HG03520 (cell line): ENCODE results near the gene IRX3.
"Not testable (repeated sequence)": the region's sequence is repeated elsewhere in the genome, so short reads cannot be mapped to it uniquely, and the experiment has no call there.

Experiments
- ATAC-seq: cut with Tn5 transposase; IDR thresholded peaks from one replicate; pipeline ENCODE4 v1.9.1; 2021; ENCODE audit warnings: mild to moderate bottlenecking, moderate library complexity; ENCODE audit not compliant: unreplicated experiment

IRX3 gene

GRCh38 chr16:54277845-54278703 lies 8.5 kb downstream of the IRX3 start:
- ATAC-seq: no peak

GRCh38 chr16:54275956-54276355 lies 10.6 kb downstream of the IRX3 start:
- ATAC-seq: no peak

- ATAC-seq: no peak
Observed at GRCh38 chr16:54273566-54273965, 13.0 kb downstream of the IRX3 start.

GRCh38 chr16:54270711-54271110 lies 15.9 kb downstream of the IRX3 start:
- no peak for ATAC-seq

- no peak for ATAC-seq
Observed at GRCh38 chr16:54269461-54269860, 17.1 kb downstream of the IRX3 start.

GRCh38 chr16:54268766-54269165 lies 17.8 kb downstream of the IRX3 start:
- no peak for ATAC-seq

GRCh38 chr16:54268340-54268739 lies 18.2 kb downstream of the IRX3 start:
- ATAC-seq: no peak

GRCh38 chr16:54266363-54266955 lies 20.1 kb downstream of the IRX3 start:
- ATAC-seq: no peak

- ATAC-seq: no peak
Observed at GRCh38 chr16:54265575-54266107, 20.9 kb downstream of the IRX3 start.

- ATAC-seq: no peak
Observed at GRCh38 chr16:54253118-54253517, 33.5 kb downstream of the IRX3 start.

GRCh38 chr16:54248863-54249710 lies 37.5 kb downstream of the IRX3 start:
- ATAC-seq: no peak

GRCh38 chr16:54247705-54248104 lies 38.9 kb downstream of the IRX3 start:
- not testable (repeated sequence) for ATAC-seq

GRCh38 chr16:54246454-54246821 lies 40.1 kb downstream of the IRX3 start:
- ATAC-seq: no peak

- ATAC-seq: no peak
Observed at GRCh38 chr16:54245788-54246453, 40.7 kb downstream of the IRX3 start.

- ATAC-seq: no peak
Observed at GRCh38 chr16:54244061-54244886, 42.3 kb downstream of the IRX3 start.

GRCh38 chr16:54243202-54243601 lies 43.4 kb downstream of the IRX3 start:
- no peak for ATAC-seq

GRCh38 chr16:54242199-54242598 lies 44.4 kb downstream of the IRX3 start:
- no peak for ATAC-seq

- no peak for ATAC-seq
Observed at GRCh38 chr16:54241525-54241924, 45.1 kb downstream of the IRX3 start.

- ATAC-seq: no peak
Observed at GRCh38 chr16:54240271-54241129, 46.1 kb downstream of the IRX3 start.
